ENCODE measurements around the gene ZNF687. TPM values are rescaled to one million over a fixed set of nuclear protein-coding genes. Genes with fewer than 3 reads are reported as not detected.

The ZNF687 gene
- total RNA-seq, 4 donors from 2014 or later, result 23.6 to 36.8 (median 29.7) TPM

- Histone ChIP-seq H3K9me3 (no peaks in the 10 kb centered on the region), H3K4me3 (no peak overlapping the region), H3K27me3 (no peaks in the 10 kb centered on the region), H3K36me3 (peaks cover 65% of the 10 kb centered on the region), H3K4me1 (peaks cover 50% of the 10 kb centered on the region), H3K27ac (peak overlapping the region; percentile 13)
- DNase-seq (ENCODE audit: low spot score in 2 of 2), result no peak
- no peak for TF ChIP-seq EP300 (IDR thresholded peaks at IDR 0.05)
- no peak for TF ChIP-seq POLR2AphosphoS5 (IDR thresholded peaks at IDR 0.05)
- TF ChIP-seq CTCF (IDR thresholded peaks at IDR 0.05), result no peak
- no peak for TF ChIP-seq POLR2A (IDR thresholded peaks at IDR 0.05)
- WGBS, result 70% methylated on average over 7 of the region's 7 CpGs
Measured at GRCh38 chr1:151309811-151310323, 27.8 kb downstream of the ZNF687 start.

- Histone ChIP-seq H3K9me3 (no peaks in the 10 kb centered on the region), H3K4me3 (no peak overlapping the region), H3K27ac (peak overlapping the region; percentile 83), H3K36me3 (peaks cover 65% of the 10 kb centered on the region), H3K4me1 (peaks cover 50% of the 10 kb centered on the region), H3K27me3 (no peaks in the 10 kb centered on the region)
- TF ChIP-seq CTCF (IDR thresholded peaks at IDR 0.05), result no peak
- no peak for TF ChIP-seq POLR2A (IDR thresholded peaks at IDR 0.05)
- WGBS, result 70% methylated on average over 4 of the region's 4 CpGs
- DNase-seq (ENCODE audit: low spot score in 2 of 2), result no peak
Measured at GRCh38 chr1:151311011-151311410, 28.9 kb downstream of the ZNF687 start.

GRCh38 chr1:151311589-151312331 is 29.7 kb downstream of the ZNF687 start:
- WGBS, result 32% methylated on average over 7 of the region's 7 CpGs
- Histone ChIP-seq H3K36me3 (peaks cover 65% of the 10 kb centered on the region), H3K27ac (peak overlapping the region; percentile 83), H3K4me3 (no peak overlapping the region), H3K4me1 (peaks cover 50% of the 10 kb centered on the region), H3K9me3 (no peaks in the 10 kb centered on the region), H3K27me3 (no peaks in the 10 kb centered on the region)
- peak in 1 of 2 donors; percentile 88 for DNase-seq (ENCODE audit: low spot score in 2 of 2)
- TF ChIP-seq EP300 (IDR thresholded peaks at IDR 0.05) (no peak), POLR2AphosphoS5 (IDR thresholded peaks at IDR 0.05) (peak; percentile 55 to 88 (median 81)), CTCF (IDR thresholded peaks at IDR 0.05) (no peak)

GRCh38 chr1:151312411-151312810 is 30.3 kb downstream of the ZNF687 start:
- Histone ChIP-seq H3K36me3 (peaks cover 65% of the 10 kb centered on the region), H3K4me1 (peaks cover 50% of the 10 kb centered on the region), H3K9me3 (no peaks in the 10 kb centered on the region), H3K27me3 (no peaks in the 10 kb centered on the region), H3K4me3 (no peak overlapping the region), H3K27ac (peak overlapping the region; percentile 83)
- no peak for TF ChIP-seq CTCF (IDR thresholded peaks at IDR 0.05)
- no peak for TF ChIP-seq POLR2A (IDR thresholded peaks at IDR 0.05)
- 81% methylated on average over 4 of the region's 4 CpGs for WGBS
- no peak for DNase-seq (ENCODE audit: low spot score in 2 of 2)

- Histone ChIP-seq H3K27ac (peak overlapping the region; percentile 83), H3K9me3 (no peaks in the 10 kb centered on the region), H3K4me3 (no peak overlapping the region), H3K27me3 (no peaks in the 10 kb centered on the region), H3K4me1 (peaks cover 50% of the 10 kb centered on the region), H3K36me3 (peaks cover 62% of the 10 kb centered on the region)
- TF ChIP-seq POLR2A (IDR thresholded peaks at IDR 0.05), result no peak
- TF ChIP-seq POLR2AphosphoS5 (IDR thresholded peaks at IDR 0.05), result no peak
- no peak for TF ChIP-seq EP300 (IDR thresholded peaks at IDR 0.05)
- no peak for TF ChIP-seq CTCF (IDR thresholded peaks at IDR 0.05)
- WGBS, result 89% methylated on average over 8 of the region's 8 CpGs
- DNase-seq (ENCODE audit: low spot score in 2 of 2), result no peak
Measured at GRCh38 chr1:151312826-151313225, 30.7 kb downstream of the ZNF687 start.
